K562 (cell line): ENCODE measurements around the gene ALDH5A1. TPM values are rescaled to one million over a fixed set of nuclear protein-coding genes. Genes with fewer than 3 reads are reported as not detected.
A peak's percentile ranks its signal among the peaks of the same experiment; 100 is the strongest.

Experiments used
- ARID3A ChIP-seq: IDR thresholded peaks from 2 replicates; pipeline ENCODE4 v1.6.1; 2012; ENCODE audit warnings: low read depth, low read length, improper control_type of control experiment, borderline replicate concordance
- BACH1 ChIP-seq: fragments of 200-800 bp; sonication (Bioruptor generic); IDR thresholded peaks from 2 replicates; pipeline ENCODE4 v1.6.1; 2016; ENCODE audit warnings: missing genetic modification characterization, missing compliant biosample characterization
- CBX5 ChIP-seq: IDR thresholded peaks from 2 replicates; pipeline ENCODE4 v1.6.1; 2014; ENCODE audit warnings: low read depth, borderline replicate concordance
- CCNT2 ChIP-seq: IDR thresholded peaks from 2 replicates; pipeline ENCODE4 v1.6.1; 2011; ENCODE audit warnings: borderline replicate concordance, low read depth, mild to moderate bottlenecking, moderate library complexity, mixed read lengths, low read length; ENCODE audit not compliant: insufficient read length; ENCODE audit errors: extremely low read depth
- GABPA ChIP-seq: fragments of 200-800 bp; sonication (Bioruptor generic); conservative IDR thresholded peaks from 2 replicates; pipeline ENCODE4 v1.6.1; 2016; ENCODE audit warnings: low read depth, missing genetic modification characterization, missing compliant biosample characterization
- KAT7 ChIP-seq: sonication (generic); formaldehyde crosslinking; IDR thresholded peaks from 2 replicates; pipeline ENCODE4 v1.8.0; 2022; ENCODE audit warnings: missing genetic modification reagents, mild to moderate bottlenecking, borderline replicate concordance
- KDM1A ChIP-seq, 2 experiments: fragments of 450-650 bp; IDR thresholded peaks; 2 replicates each; pipeline ENCODE4 v1.6.1; 2016; ENCODE audit warnings: mild to moderate bottlenecking in 2 of 2
- MED1 ChIP-seq: sonication (generic); formaldehyde crosslinking; IDR thresholded peaks from 2 replicates; pipeline ENCODE4 v1.8.1; 2023; ENCODE audit warnings: missing genetic modification reagents, borderline replicate concordance
- MEIS2 ChIP-seq: fragments of 450-650 bp; IDR thresholded peaks from 2 replicates; pipeline ENCODE4 v1.6.1; 2014; ENCODE audit warnings: mild to moderate bottlenecking; ENCODE audit not compliant: partially characterized antibody
- NFRKB ChIP-seq: fragments of 450-650 bp; IDR thresholded peaks from 2 replicates; pipeline ENCODE4 v1.6.1; 2016; ENCODE audit warnings: low read depth
- RAD51 ChIP-seq: fragments of 450-650 bp; IDR thresholded peaks from 2 replicates; pipeline ENCODE4 v1.7.1; 2016; ENCODE audit warnings: low read depth, mild to moderate bottlenecking, borderline replicate concordance
- RBBP5 ChIP-seq: fragments of 200-600 bp; sonication (generic); IDR thresholded peaks from 2 replicates; pipeline ENCODE4 v1.6.1; 2012; ENCODE audit warnings: borderline replicate concordance, mild to moderate bottlenecking, low read length, control low read depth, inconsistent platforms; ENCODE audit not compliant: insufficient read depth, poor library complexity, severe bottlenecking
- RBM15 ChIP-seq: fragments of 200-400 bp; formaldehyde crosslinking; IDR thresholded peaks from 2 replicates; pipeline ENCODE4 v1.6.1; 2018; ENCODE audit warnings: mild to moderate bottlenecking, low read length, moderate library complexity; ENCODE audit not compliant: insufficient read depth
- RBM17 ChIP-seq: fragments of 200-400 bp; formaldehyde crosslinking; IDR thresholded peaks from 2 replicates; pipeline ENCODE4 v1.6.1; 2017; ENCODE audit warnings: low read depth, mild to moderate bottlenecking, low read length, borderline replicate concordance
- U2AF1 ChIP-seq: fragments of 200-400 bp; formaldehyde crosslinking; optimal IDR thresholded peaks from 2 replicates; pipeline ENCODE3; 2017; ENCODE audit warnings: mild to moderate bottlenecking, low read depth, low read length, moderate library complexity
- ZBTB7A ChIP-seq: IDR thresholded peaks from 2 replicates; pipeline ENCODE4 v1.6.1; 2011; ENCODE audit warnings: low read depth, mild to moderate bottlenecking, low read length, moderate library complexity, borderline replicate concordance; ENCODE audit not compliant: control insufficient read depth
- ZNF124 ChIP-seq: sonication (generic); formaldehyde crosslinking; IDR thresholded peaks from 2 replicates; pipeline ENCODE4 v1.8.1; 2022; ENCODE audit warnings: missing genetic modification reagents
- ZNF561 ChIP-seq: fragments of 450-650 bp; formaldehyde crosslinking; conservative IDR thresholded peaks from 2 replicates; pipeline ENCODE4 v1.4.0; 2020; ENCODE audit warnings: mild to moderate bottlenecking, moderate library complexity
- ZNF77 ChIP-seq: fragments of 250-450 bp; sonication (Bioruptor Pico); IDR thresholded peaks from 2 replicates; pipeline ENCODE4 v1.5.0; 2020
- polyA plus RNA-seq, 8 experiments: library from polyadenylated mRNA; depleted of rRNA in 4 of 8; stranded (reverse) in 5 of 8; unstranded in 3 of 8; fragments of >200 nt; fragmentation: Nextera tagmentation in 2 of 8; fragmentation: Illumina TruSeq in 1 of 8; extraction: Ambion mirVana in 2 of 8; extraction: Trizol in 1 of 8; gene quantifications; 2 replicates each; pipeline versions ENCODE4 v1.2.1 to v1.2.3, GENCODE V29; 2011 to 2014; ENCODE audit warnings: inconsistent platforms in 1 of 8, missing spikeins in 1 of 8
- total RNA-seq, 7 experiments: library from RNA; depleted of rRNA in 6 of 7; stranded (reverse); fragments of >200 nt in 6 of 7; fragmentation: Illumina TruSeq in 2 of 7; extraction: Trizol in 2 of 7; gene quantifications; 2 replicates each; pipeline versions ENCODE4 v1.2.1 to v1.2.3, GENCODE V29; 2011 to 2021; ENCODE audit warnings: low replicate concordance in 1 of 7
- TF ChIP-seq, protein P1 (sequence below): fragments of 200-800 bp; sonication (Bioruptor generic); IDR thresholded peaks from 2 replicates; pipeline ENCODE4 v1.6.1; 2017; ENCODE audit warnings: missing genetic modification characterization, missing compliant biosample characterization
- TF ChIP-seq, protein P2 (sequence below): fragments of 250-450 bp; sonication (Bioruptor Pico); IDR thresholded peaks from 2 replicates; pipeline ENCODE4 v1.9.0; 2021; ENCODE audit warnings: mild to moderate bottlenecking
- TF ChIP-seq, protein P3 (sequence below): fragments of 250-450 bp; sonication (Bioruptor Pico); IDR thresholded peaks from 2 replicates; pipeline ENCODE4 v1.8.0; 2022; ENCODE audit warnings: inconsistent platforms

The ALDH5A1 gene
- total and polyA plus RNA-seq, 9 of the 15 experiments (the other 6 are each of a cell fraction or from before 2014, with no cell fraction given), result 2.2 to 19.7 (median 9.5) TPM

GRCh38 chr6:24494821-24495795 lies at the start of gene ALDH5A1 (continued):
- no peak for TF ChIP-seq CBX5
- TF ChIP-seq GABPA, result peak; percentile 65
- TF ChIP-seq, protein P1, sequence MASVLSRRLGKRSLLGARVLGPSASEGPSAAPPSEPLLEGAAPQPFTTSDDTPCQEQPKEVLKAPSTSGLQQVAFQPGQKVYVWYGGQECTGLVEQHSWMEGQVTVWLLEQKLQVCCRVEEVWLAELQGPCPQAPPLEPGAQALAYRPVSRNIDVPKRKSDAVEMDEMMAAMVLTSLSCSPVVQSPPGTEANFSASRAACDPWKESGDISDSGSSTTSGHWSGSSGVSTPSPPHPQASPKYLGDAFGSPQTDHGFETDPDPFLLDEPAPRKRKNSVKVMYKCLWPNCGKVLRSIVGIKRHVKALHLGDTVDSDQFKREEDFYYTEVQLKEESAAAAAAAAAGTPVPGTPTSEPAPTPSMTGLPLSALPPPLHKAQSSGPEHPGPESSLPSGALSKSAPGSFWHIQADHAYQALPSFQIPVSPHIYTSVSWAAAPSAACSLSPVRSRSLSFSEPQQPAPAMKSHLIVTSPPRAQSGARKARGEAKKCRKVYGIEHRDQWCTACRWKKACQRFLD (CRISPR knock-in tag), result no peak
- TF ChIP-seq KDM1A (IDR thresholded peaks at IDR 0.05), result no peak
- peak; percentile 69 for TF ChIP-seq RBBP5
- TF ChIP-seq CCNT2, result peak; percentile 60
- TF ChIP-seq NFRKB, result peak; percentile 8; the same call in 1 of the 2 replicates
- no peak for TF ChIP-seq ZNF124 (CRISPR knock-in tag)
- TF ChIP-seq RAD51, result no peak
- no peak for TF ChIP-seq U2AF1
- TF ChIP-seq MEIS2, result no peak
- TF ChIP-seq ZNF77 (CRISPR knock-in tag), result no peak
- TF ChIP-seq, protein P2, sequence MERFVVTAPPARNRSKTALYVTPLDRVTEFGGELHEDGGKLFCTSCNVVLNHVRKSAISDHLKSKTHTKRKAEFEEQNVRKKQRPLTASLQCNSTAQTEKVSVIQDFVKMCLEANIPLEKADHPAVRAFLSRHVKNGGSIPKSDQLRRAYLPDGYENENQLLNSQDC (CRISPR knock-in tag), result no peak
- TF ChIP-seq MED1 (CRISPR knock-in tag), result no peak
- peak; percentile 68; the same call in 1 of the 2 replicates for TF ChIP-seq ZBTB7A
- TF ChIP-seq RBM15, result no peak
- TF ChIP-seq ARID3A, result no peak
- TF ChIP-seq, protein P3, sequence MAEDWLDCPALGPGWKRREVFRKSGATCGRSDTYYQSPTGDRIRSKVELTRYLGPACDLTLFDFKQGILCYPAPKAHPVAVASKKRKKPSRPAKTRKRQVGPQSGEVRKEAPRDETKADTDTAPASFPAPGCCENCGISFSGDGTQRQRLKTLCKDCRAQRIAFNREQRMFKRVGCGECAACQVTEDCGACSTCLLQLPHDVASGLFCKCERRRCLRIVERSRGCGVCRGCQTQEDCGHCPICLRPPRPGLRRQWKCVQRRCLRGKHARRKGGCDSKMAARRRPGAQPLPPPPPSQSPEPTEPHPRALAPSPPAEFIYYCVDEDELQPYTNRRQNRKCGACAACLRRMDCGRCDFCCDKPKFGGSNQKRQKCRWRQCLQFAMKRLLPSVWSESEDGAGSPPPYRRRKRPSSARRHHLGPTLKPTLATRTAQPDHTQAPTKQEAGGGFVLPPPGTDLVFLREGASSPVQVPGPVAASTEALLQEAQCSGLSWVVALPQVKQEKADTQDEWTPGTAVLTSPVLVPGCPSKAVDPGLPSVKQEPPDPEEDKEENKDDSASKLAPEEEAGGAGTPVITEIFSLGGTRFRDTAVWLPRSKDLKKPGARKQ (CRISPR knock-in tag), result no peak
- TF ChIP-seq KAT7, result no peak
- no peak for TF ChIP-seq ZNF561 (CRISPR knock-in tag)
- no peak for TF ChIP-seq RBM17
- TF ChIP-seq BACH1 (tag), result no peak
